Stimulated activated CD4-positive, alpha-beta T cell treated with anti-CD3 and anti-CD28 coated beads, Interleukin-1b, Interleukin-23, amount 100 ng/mL, for 4 hours (primary cell): ENCODE measurements around the gene ZDHHC14.

Experiments
- DNase-seq, 2 donors: peaks; one replicate each; pipeline ENCODE4 v3.0.0-alpha.2; 2020; ENCODE audit warnings: low read depth in 2 of 2

ZDHHC14 gene

DNA sequence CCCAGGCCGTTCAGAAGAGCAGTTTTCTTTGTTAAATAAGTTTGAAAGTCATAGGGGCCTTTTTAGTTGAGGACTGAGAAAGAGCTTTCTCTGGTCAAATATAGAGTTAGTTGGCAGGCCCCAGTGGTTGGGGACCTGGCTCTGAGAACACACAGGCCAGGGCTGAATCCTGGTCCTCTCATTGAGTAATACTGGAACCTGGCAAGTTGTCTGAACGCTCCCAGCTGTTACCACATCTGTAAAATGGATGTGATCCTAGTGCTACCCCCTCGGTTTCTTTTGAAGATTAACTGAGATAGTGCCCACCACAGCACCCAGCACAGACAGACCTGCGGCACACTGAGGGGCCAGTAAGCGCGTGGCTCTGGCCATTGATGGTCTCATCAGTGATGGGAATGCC lies 215.5 kb downstream of the ZDHHC14 start:
- no peak for DNase-seq

DNA sequence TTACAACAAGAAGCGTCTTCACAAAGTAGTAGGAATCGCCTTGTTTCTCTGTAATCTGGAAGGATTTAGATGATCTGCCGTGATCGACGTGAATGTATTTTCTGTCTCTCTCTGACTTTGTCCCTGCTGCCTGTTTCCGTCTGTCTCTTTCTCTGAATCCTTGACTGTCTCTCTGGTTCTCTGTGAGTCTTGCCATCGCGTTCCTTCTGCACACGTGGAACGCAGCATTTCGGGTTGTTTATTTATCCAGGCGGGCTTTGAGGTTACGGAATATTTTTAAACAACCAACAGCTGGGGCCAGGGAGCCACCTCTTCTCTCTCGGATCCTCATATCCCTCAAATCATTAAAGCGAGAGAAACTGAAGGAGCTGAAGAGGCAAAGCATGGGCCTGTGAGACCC lies 215.9 kb downstream of the ZDHHC14 start:
- DNase-seq: no peak

DNA sequence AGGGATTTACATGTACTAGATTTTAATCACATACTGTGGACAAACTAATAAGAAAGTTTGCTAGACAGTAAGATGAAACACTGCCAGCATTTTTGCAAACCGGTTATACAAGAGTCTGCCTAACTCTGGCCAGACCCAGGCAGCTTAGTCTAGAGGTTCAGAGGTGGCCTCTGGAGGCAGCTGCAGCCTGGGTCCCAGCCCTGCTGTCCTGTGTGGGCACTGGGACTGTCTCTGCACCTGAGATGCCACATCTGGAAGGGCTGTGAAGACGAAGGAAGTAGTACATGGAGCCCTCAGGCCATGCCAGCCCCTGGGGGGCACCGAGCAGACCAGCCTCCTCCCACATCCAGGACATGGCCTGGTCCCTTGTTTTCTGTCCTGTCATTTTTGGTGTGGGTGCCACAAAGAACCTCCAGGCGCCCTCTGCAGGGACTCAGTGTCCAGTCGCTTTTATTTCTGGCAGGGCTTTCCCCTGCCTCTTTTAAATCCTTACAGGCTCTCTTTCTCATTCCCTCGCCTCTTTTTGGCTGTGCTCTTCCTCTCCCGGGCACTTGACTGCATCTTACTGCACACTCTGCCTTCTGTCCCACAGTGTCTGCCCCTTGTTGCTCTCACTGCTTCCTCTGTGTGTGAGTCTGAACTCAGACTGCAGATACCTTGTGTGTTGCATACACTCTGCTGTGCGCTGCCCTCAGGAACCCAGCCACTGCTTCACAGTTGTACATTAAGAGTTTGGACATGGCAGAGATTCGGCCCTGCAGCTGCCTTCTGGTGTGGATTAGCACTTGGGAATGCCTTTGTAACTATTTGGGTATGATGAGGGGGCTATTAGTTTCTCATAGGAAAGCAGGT lies 216.7 kb downstream of the ZDHHC14 start:
- DNase-seq: peak in 1 of 2 donors; percentile 19

DNA sequence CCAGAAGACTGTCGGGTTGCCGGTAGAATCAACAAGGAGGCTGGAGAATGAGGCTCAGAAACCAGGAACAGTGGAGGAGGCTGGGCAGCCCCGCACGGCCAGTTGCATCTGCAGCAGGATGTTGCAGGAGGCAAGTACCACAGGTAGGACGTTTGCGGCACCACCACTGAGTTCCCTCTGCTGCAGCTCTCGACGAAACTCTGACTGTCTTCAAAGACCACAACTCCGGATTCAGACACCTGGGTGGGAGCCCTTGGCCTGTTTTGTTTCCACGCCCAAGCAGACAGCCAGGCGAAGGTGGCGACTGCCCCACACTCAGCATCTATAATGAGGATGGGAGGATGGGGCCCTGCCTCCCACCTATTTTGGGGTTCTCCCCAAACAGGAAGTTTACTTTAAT lies 218.2 kb downstream of the ZDHHC14 start:
- no peak for DNase-seq

DNA sequence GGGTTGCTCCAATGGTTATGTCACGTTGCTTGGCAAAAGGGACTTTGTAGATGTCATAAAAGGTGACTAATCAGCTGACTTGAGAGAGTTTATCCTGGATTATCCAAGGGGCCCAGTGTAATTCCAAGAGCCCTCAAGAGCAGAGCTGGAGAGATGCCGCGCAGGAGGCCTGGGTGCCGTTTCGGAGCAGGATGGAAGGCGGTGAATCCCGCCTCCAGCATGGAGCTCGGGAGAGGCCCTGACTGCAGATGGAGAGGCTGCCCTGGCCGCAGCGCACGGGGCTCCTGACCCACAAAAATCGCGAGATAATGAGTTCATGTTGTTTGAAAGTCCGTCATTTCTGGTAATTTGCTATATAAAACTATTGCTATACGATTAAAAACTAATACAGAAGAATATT lies 219.8 kb downstream of the ZDHHC14 start:
- no peak for DNase-seq

DNA sequence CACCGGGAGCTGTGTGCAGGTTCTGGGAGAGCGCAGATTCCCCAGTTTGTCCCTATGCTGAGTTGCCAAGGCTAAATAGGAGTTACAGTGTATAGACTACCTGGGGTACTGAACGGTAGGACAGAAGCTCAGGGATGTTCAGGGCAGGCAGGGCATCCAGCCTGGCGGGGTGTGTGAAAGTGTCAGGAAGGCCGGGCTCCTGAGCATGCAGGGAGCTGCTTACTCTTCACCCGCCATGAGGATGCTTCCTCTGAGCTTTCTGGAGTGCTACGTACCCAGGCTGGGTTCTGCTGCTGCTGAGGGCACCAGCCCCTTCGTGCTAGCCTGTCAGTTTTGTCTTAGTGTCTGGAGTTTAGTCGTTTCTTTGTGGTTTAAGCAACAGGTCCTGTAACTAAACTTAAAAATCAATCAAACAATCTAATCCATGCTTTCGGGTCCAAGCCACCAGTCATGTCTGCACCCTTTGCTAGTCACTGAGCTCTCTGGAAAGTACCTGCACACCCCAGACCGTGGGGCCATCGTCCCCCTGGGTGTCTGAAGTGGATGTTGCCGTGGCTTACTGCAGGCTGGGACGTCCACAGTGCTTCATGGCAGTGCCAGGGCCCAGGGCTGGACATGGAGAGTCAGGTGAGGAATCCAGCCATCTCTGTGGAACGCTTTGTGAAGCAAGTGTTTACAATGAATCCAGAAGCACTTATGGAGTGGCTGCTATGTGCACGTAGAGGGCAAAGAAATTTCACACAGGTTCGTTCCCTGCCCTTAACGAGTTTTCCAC lies 221.7 kb downstream of the ZDHHC14 start:
- DNase-seq: no peak

DNA sequence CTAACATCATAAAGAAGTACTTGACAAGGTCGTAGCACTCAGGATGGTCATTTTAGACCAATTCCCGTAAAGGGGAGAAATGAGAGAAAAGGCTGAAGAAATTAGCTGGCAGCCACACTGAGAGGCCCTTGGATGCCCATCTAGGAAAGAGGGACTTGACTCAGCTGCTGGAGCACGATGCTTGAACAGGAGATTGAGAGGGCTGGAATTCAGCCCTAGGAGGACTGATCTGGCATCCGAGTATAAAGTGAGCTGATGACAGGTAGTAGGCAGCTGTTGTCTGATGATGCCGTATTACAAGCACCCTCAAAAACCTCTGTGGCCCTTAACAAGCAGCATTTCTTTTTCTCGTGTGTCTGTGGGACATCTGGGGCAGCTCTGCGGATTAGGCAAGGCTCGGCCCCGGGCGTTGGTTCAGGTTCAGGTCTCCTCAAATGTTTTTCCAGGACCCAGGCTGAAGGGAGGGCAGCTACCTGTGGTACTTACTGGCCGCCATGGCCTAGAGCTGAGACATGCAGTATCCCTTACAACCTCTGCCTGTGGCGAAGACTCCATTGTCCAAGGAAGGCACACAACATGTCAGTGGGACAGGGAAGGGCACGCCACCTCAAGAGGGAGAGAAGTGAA lies 222.4 kb downstream of the ZDHHC14 start:
- DNase-seq: no peak

DNA sequence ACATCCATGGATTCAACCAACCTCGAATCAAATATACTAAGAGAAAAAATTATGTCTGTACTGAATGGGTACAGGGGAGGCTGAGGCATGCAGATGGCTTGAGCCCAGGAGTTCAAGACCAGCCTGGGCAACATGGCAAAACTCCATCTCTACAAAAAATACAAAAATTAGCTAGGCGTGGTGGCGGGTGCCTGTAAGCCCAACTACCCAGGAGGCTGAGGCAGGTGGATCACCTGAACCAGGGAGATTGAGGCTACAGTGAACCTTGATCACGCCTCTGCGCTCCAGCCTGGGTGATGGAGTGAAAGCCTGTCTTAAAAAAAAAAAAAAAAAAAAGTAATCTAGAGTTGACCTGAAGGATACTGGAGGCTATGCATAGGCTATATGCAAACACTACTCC lies 223.0 kb downstream of the ZDHHC14 start:
- DNase-seq: no peak

DNA sequence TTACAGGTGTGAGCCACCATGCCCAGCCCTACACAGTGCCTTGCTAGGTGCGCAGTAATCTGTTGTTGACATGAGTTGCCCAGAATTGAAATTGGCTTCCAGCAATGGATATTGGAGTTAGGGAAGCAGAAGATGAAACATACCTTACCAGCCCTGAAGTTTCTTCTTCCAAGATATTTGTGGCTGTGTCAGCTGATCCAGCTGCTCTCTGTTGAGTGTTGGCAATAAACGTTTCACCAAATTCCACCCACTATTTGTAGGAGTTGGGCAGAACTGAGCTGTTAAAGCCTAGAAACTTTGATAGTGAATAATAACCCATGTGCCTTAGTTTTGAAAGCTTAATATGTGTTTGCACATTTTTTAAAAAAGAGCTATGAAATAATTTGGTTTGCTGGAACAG lies 223.8 kb downstream of the ZDHHC14 start:
- DNase-seq: no peak

DNA sequence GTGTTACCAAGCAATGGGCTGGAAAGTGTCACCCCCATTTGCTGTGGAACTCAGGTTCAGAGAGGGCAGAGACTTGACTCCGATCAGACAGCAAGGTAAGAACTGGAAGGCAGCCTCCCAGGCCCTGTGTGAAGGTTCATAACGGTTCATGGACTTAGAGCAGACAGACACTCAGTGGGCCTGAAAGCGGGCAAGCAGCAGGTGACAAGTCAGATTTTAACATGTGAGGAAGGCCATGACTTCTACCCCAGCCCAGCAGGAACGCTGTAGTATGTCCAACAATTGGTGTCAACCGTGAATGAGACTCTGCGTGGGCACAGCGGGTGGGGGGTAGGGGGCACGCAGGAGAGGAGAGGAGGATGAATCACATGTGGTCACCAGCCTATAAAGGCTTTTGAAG lies 224.5 kb downstream of the ZDHHC14 start:
- DNase-seq: no peak

DNA sequence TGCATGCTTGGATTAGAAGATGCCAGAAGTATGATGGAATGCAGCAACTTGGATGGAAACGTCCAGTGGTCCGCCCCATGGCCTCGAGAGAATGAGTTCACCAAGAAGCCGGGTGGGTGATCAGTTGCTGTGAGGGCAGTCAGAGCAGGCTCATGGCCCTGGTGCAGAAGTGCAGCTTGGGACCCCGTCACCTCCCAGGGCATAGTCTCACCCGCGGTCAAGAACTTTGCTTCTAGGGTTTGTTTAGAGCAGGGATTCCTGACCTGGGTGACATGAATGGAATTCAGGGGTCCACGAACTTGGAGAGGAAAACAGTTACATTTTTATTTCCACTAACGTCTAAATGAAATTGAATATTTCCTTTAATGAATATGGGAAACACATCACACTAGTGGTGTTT lies 225.5 kb downstream of the ZDHHC14 start:
- DNase-seq: no peak

DNA sequence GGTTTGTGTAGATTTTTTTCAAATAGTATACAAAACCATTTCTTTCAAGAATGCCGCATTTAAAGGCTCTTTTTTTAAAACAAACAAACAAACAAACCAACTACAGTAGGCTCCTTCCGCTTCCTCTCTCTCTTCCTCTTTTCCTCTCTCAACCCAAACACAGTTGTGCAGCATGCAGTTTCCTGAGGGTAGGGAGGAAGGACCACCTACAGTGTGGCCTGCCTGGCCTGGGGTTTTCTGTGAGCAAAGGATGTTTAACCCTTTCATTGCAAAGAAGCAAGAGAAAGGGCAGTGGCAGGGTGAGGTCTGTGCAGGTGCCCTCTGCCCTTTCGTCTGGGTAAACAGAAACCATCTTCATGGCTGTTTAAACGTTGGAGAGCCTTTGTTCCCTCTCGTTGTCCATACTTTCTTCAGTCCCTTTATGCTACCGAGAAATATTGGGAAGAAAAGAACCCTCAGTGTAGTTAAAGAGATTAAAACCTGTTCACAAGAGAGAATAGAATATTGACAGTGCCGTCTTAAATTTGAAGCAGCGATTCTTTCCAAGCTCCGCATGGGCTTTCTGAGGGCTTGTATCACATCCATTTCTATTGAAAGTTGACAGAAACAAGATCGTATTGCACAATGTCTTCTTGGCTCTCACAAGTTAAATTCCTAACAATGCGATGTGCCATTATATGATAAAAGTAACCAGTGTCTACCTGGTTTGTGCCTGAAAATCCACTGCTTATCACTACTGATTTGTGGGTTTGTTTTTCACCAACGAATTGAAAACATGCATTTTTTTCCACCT lies 226.5 kb downstream of the ZDHHC14 start:
- DNase-seq: no peak

DNA sequence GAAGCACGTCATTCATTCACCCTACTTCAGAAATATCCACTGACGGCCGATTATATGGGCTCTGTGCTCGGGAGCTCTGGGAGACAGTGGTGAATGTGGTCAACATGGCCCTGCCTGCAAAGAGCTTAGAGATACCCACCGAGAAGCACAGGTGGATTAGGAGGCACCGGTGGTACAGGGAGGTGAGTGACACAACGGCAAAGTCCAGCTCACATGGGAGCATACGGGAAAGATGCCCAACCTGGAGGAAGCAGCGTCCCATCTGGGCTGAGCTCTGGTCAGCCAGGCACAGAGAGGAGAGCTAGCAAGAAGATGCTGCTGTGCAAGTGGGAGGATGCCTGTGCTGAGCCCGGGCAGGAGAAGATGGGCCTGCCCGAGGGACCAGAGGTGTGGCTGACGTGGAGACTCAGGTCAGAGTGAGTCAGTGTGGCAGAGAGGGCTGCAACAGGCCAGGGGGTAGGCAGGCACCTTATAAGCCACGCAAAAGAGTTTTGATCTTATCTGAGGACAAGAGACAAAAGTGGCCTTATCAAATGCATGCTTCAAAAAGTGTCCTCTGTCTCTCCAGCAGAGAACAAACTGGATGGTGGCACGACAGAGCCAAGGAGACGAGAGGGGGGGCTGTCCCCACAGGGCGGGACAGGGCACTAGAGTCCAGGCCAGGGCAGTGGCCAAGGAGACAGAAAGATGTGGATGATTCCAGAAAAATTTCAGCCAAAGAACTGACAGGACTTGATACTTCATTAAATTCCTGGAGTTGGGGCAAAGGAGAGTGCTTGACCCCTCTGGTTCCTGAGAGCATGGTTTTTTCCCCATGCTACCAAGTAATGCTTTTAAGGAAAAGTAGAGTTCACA lies 227.5 kb downstream of the ZDHHC14 start:
- no peak for DNase-seq

DNA sequence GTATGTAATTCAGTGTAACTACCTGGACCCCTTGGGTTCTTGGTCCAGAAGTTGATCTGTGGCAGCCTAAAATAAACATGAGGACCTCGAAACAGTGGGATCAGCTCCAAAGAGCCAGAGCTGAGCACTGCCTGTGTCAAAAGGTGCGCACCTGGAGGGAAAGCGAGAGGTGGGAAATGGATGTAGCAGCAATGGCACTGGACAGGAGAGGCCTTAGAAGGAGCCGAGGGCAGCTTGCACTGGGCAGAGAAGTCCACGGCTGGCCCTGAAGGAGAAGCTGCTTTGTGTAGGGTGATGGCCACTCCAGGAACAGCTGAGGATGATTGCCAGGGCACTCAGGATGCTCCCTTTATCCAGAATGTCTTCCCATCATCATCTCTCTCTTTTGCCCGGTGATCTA lies 228.1 kb downstream of the ZDHHC14 start:
- DNase-seq: no peak

DNA sequence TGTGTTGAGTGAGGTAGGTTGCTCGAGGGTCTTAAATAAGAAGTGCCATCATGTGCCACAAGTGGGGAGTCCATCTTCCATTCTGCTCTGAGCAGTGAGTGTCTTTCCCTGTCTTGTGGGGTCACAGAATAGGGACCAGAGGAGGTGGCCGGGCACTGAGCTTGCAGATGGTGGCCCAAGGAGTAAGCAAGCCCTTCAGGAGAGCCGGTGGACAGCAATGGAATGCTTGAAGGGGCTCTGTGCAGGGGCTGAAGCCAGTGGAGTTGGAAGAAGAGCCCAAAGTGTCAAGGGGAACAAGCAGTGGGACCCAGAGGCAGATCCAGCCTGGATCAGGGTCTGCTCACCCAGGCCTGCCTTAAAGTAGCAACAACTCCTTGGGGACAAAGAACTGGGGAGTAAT lies 228.6 kb downstream of the ZDHHC14 start:
- DNase-seq: no peak

DNA sequence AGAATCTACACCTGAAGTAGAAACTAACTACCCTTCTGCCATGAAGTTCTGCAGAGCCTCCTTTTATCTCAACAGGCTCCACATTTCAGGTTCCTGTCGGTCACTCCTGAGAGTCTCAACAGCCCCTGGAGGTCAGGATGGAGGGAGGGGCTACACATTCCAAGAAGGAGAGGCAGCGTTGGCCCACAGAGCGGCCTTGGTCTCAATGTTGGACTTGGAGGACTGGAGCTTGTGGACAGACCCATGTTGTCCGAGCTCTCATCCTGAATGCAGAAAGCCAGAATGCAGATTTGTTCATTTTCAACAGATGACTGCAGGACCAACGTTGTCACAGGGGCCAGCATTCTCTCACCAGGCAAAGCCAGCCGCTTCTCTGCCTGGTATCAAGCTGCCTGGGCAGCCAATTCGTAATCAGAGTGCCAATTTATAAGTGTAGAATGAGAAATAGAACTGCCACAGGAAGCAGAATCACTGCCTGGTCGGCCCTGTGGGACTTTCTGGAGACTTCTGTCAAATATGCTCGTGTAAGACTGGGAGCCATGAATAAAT lies 229.5 kb downstream of the ZDHHC14 start:
- no peak for DNase-seq

DNA sequence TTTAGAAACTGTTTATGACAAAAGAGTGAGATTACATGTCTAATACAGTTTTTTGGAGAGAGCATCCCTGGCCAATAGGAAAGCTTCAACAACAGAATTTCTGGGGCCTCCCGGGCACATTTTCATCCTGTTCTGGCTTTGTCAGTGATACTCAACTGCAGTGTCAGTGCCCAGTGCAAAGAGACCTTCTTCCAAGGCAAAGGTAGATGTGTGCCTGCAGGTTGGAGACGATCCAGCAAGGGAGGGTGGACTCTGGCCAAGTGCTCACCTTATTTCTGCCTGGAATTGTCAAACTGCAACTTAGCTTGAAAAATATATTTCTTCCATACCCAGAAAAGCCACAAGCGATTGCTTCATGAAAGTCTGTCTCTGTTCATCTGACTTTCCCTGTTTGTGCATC lies 230.4 kb downstream of the ZDHHC14 start:
- DNase-seq: no peak

DNA sequence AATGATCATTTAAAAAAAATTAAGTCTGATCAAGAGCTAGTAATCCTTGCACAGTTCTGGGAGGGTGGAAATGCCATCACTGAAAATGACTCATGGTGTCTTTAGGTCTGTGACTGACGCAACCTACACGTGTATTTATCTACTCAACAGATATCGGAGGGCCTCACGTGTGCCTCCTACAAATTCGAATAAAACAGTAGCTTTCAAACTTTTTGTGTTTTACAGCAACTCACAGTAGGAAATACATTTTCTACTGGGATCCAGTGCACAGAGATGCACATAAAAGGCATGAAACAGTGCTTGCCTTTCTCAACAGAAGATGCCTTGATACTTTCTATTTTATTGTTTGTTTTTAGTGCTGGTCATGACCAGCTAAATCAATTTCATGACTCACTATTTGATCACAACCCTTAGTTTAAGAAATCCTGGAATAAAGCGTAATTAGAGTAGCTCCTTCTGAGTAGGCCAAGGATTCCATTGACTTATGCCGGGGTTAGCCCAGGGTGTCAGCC lies 232.1 kb downstream of the ZDHHC14 start:
- DNase-seq: no peak

DNA sequence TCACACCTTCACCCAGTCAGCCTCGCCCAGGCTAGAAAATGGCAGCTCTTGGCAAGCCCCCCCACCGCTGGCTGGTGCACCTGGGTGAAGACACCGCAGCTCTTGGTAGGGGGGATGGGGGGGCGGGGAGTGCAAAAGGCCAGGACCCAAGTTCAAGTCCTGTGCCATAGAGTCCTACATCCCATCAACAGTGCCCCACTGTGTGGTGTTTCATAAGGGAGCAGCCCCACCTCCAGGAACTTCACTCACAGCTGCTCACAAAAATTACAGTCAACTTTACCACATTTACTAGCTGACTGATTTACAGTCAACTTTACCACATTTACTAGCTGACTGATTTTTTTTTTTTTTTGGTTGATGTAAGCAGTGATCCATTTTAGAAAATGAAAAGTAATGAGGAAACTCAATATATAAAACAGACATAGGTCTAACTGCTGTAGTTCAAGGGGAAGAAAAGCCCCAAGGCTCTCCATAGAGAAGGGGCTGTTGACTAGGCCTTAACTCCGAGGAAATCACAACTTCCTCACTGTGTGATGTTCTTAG lies 233.1 kb downstream of the ZDHHC14 start:
- DNase-seq: no peak

DNA sequence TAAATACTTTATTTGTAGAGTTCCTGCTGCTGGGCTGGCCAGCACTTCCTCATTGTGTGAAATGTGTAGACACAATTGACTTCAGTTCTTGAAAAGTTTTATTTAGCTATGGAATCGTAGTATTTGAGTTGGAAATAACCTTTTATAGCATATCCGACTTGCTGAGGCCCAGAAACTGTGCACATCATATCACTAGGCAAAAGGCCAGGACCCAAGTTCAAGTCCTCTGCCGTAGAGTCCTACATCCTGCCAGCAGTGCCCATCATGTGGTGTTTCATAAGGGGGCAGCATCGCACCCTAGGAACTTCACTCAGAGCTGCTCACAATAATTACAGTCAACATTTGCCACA lies 234.4 kb downstream of the ZDHHC14 start:
- no peak for DNase-seq
